ENCODE data around the gene ADORA2A.

The ADORA2A gene

DNA sequence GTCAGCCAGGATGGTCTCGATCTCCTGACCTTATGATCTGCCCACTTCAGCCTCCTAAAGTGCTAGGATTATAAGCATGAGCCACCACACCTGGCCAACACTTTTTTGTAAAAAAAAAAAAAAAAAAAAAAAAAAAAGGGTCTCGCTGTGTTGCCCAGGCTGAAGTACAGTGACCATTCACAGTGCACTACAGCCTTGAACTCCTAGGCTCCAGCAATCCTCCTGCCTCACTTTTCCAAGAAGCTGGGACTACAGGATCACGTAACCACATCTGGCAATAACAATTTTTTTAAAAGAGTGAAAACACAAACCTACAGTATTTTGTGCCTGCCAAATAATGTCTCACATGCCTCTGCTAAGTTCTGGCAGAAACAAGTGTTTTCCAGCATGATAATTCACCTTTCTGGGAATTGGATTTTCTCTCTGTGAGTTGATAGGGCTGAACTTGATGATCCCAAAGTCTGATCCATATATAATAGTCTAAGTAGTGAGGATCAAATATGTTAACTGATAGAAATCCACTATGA is 30.6 kb downstream of the ADORA2A start:
- no peak for DNase-seq (ENCODE audit: low spot score)
- TF ChIP-seq, protein P1, sequence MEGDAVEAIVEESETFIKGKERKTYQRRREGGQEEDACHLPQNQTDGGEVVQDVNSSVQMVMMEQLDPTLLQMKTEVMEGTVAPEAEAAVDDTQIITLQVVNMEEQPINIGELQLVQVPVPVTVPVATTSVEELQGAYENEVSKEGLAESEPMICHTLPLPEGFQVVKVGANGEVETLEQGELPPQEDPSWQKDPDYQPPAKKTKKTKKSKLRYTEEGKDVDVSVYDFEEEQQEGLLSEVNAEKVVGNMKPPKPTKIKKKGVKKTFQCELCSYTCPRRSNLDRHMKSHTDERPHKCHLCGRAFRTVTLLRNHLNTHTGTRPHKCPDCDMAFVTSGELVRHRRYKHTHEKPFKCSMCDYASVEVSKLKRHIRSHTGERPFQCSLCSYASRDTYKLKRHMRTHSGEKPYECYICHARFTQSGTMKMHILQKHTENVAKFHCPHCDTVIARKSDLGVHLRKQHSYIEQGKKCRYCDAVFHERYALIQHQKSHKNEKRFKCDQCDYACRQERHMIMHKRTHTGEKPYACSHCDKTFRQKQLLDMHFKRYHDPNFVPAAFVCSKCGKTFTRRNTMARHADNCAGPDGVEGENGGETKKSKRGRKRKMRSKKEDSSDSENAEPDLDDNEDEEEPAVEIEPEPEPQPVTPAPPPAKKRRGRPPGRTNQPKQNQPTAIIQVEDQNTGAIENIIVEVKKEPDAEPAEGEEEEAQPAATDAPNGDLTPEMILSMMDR (IDR thresholded peaks at IDR 0.05; ENCODE audit: extremely low read depth, missing control alignments) = no peak

GRCh38 chr22:24459911-24460310 is 32.5 kb downstream of the ADORA2A start:
- DNase-seq (ENCODE audit: low spot score) = no peak
- TF ChIP-seq, protein P1 (IDR thresholded peaks at IDR 0.05; ENCODE audit: extremely low read depth, missing control alignments) = no peak

GRCh38 chr22:24460418-24461089 is 33.2 kb downstream of the ADORA2A start:
- TF ChIP-seq, protein P1 (IDR thresholded peaks at IDR 0.05; ENCODE audit: extremely low read depth, missing control alignments) = no peak
- DNase-seq (ENCODE audit: low spot score) = peak; percentile 41

DNA sequence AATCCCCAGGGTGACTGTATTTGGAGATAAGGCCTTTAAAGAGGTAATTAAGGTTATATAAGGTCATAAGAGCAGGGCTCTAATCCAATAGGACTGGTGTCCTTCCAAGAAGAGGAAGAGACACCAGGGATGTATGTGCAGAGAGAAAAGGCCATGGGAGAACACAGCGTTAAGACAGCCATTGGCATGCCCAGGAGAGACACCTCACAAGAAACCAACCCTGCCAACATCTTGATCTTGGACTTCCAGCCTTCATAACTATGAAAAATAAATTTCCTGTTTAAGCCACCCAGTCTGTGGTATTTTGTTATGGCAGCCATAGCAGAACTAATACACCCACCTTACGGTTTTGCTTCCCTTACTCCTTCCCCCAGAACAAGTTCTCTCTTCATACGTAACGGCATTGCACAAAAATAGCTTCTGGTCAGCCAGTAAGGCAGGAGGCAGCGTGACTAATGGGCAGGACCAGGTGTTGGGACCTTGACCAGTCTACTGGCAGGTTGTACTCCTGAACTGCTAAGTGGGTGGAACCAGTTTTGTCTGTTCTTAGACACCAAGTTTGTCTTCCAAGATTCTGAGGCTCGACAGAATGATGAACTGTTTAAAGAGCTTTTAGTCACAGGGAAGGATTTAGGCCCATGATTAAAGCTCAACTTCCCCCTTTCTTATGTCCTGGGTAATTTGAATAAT is 35.8 kb downstream of the ADORA2A start:
- TF ChIP-seq, protein P1 (IDR thresholded peaks at IDR 0.05; ENCODE audit: extremely low read depth, missing control alignments) = no peak
- no peak for DNase-seq (ENCODE audit: low spot score)

DNA sequence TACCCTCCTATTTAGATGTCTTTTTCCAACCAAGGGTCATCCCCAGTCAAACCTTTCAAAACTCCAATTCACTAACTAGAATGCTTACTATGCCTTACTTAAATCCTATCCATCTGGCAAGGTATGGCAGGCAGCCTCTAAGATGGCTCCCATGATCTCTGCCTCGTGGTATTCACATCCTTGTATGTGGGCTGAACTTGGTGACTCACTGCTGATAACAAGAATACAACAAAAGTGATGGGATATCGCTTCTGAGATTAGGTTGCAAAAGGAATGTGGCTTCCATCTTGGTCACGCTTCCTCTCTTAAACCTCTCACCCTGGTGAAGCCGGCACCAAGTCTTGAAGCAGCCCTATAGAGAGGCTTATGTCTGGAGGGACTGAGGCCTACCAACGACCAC is 38.2 kb downstream of the ADORA2A start:
- no peak for DNase-seq (ENCODE audit: low spot score)
- TF ChIP-seq, protein P1 (IDR thresholded peaks at IDR 0.05; ENCODE audit: extremely low read depth, missing control alignments) = no peak

GRCh38 chr22:24465975-24466374 is 38.6 kb downstream of the ADORA2A start:
- TF ChIP-seq, protein P1 (IDR thresholded peaks at IDR 0.05; ENCODE audit: extremely low read depth, missing control alignments) = no peak
- DNase-seq (ENCODE audit: low spot score) = no peak

DNA sequence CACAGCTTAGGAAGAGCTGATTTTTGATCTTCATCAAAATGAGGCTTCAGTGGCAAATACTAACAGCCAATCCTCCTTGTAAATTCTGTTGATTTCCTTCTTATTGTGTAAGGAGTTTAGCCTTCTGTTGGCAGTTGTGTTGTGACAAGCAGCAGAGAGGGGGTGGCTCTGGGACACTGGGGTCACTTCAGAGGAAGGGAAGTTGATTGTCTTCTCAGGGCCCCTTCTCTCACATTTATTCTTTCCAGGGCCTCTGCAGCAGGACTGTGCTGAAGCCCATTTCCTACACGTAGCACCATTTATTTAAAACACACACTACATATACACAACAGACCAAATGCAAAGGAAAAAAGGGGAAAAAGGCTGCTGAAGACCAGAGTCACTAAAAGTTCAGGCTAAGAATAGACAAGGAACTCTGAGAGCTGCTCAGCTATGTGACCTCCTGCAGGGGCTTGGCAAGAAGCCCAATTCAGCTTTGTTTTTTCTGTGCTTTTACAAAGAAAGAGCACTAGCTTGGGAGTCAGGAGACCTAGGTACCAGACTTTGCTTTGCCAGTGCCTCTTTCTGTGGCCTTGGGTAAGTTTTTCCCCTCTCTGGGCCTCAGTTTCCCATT is 39.4 kb downstream of the ADORA2A start:
- TF ChIP-seq, protein P1 (IDR thresholded peaks at IDR 0.05; ENCODE audit: extremely low read depth, missing control alignments) = no peak
- DNase-seq (ENCODE audit: low spot score) = no peak
